ENCODE results near the gene PLRG1. TPM values are rescaled to one million over a fixed set of nuclear protein-coding genes. Genes with fewer than 3 reads are reported as not detected.

The PLRG1 gene
- total RNA-seq, 1 donor from 2014 or later, result 79.7 TPM

GRCh38 chr4:154487145-154487544 lies 63.1 kb downstream of the PLRG1 start:
- Mint-ChIP-seq H3K4me3 (ENCODE audit: unreplicated experiment) (no peak overlapping the region), H3K36me3 (ENCODE audit: unreplicated experiment) (no peaks in the 10 kb centered on the region), H3K27me3 (ENCODE audit: unreplicated experiment) (peaks cover 17% of the 10 kb centered on the region), H3K27ac (ENCODE audit: unreplicated experiment) (no peak overlapping the region), H3K4me1 (ENCODE audit: low read depth, unreplicated experiment) (peaks cover 1% of the 10 kb centered on the region), H3K9me3 (ENCODE audit: unreplicated experiment) (peaks cover 9% of the 10 kb centered on the region)
- DNase-seq, result no peak
- TF ChIP-seq CTCF (IDR thresholded peaks at IDR 0.05; ENCODE audit: partially characterized antibody, unreplicated experiment), result no peak

- no peaks in the 10 kb centered on the region for H3K4me1 Mint-ChIP-seq (ENCODE audit: low read depth, unreplicated experiment)
- H3K36me3 Mint-ChIP-seq (ENCODE audit: unreplicated experiment), result no peaks in the 10 kb centered on the region
- peaks cover 4% of the 10 kb centered on the region for H3K9me3 Mint-ChIP-seq (ENCODE audit: unreplicated experiment)
- no peak for DNase-seq
- peaks cover 12% of the 10 kb centered on the region for H3K27me3 Mint-ChIP-seq (ENCODE audit: unreplicated experiment)
- H3K27ac Mint-ChIP-seq (ENCODE audit: unreplicated experiment), result no peak overlapping the region
- no peak for TF ChIP-seq CTCF (IDR thresholded peaks at IDR 0.05; ENCODE audit: partially characterized antibody, unreplicated experiment)
- no peak overlapping the region for H3K4me3 Mint-ChIP-seq (ENCODE audit: unreplicated experiment)
Observed at GRCh38 chr4:154485127-154485773, 65.0 kb downstream of the PLRG1 start.

Other genes starting within 250 kb of the PLRG1 start
- 97.4 TPM for gene DCHS2, start 58.6 kb downstream of the PLRG1 start, total RNA-seq (ENCODE audit: unreplicated experiment)
- gene FGB, start 12.6 kb upstream of the PLRG1 start, total RNA-seq (ENCODE audit: unreplicated experiment), result not detected
- not detected for gene FGA, start 40.3 kb upstream of the PLRG1 start, total RNA-seq (ENCODE audit: unreplicated experiment)
- not detected for gene FGG, start 62.3 kb upstream of the PLRG1 start, total RNA-seq (ENCODE audit: unreplicated experiment)
- 0.20 TPM for gene LRAT, start 193.6 kb upstream of the PLRG1 start, total RNA-seq (ENCODE audit: unreplicated experiment)
- gene RBM46, start 230.9 kb upstream of the PLRG1 start, total RNA-seq (ENCODE audit: unreplicated experiment), result 7.9 TPM